ENCODE data around the gene SAMD4A.

DNA sequence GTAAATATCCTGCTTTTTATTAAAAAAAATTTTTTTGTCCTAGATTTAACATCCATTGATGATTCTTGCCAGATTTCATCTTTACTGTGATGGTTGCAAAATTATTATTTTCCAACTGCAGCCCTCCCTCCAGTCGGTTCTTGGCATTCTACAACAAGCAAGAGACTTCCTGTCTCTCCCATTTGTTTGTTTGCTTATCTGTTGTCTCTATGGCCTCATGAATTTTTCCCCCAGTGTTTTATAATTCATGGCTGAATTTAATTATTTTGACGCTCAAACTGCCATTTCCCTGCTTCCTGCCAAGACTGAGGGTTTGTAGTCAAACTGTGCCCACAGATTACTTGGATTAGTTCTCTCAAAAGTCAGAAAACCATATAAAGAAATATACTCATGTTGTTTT lies 31.3 kb upstream of the SAMD4A start:
- TF ChIP-seq, protein P1, sequence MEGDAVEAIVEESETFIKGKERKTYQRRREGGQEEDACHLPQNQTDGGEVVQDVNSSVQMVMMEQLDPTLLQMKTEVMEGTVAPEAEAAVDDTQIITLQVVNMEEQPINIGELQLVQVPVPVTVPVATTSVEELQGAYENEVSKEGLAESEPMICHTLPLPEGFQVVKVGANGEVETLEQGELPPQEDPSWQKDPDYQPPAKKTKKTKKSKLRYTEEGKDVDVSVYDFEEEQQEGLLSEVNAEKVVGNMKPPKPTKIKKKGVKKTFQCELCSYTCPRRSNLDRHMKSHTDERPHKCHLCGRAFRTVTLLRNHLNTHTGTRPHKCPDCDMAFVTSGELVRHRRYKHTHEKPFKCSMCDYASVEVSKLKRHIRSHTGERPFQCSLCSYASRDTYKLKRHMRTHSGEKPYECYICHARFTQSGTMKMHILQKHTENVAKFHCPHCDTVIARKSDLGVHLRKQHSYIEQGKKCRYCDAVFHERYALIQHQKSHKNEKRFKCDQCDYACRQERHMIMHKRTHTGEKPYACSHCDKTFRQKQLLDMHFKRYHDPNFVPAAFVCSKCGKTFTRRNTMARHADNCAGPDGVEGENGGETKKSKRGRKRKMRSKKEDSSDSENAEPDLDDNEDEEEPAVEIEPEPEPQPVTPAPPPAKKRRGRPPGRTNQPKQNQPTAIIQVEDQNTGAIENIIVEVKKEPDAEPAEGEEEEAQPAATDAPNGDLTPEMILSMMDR (IDR thresholded peaks at IDR 0.05) = no peak
- TF ChIP-seq POLR2AphosphoS5 (IDR thresholded peaks at IDR 0.05) = no peak
- no peak for TF ChIP-seq POLR2A (IDR thresholded peaks at IDR 0.05)
